A673 (cell line): ENCODE data around the gene MGAT5. TPM values are rescaled to one million over a fixed set of nuclear protein-coding genes. Genes with fewer than 3 reads are reported as not detected.
A peak's percentile ranks its signal among the peaks of the same experiment; 100 is the strongest.

Experiments
- Bru-seq: library from RNA; stranded (reverse); fragments of 400-500 nt; gene quantifications from one replicate; lab custom pipeline; 2021; lab: Mats Ljungman, UMichigan
- BruChase-seq, 2 experiments: library from RNA; stranded (reverse); fragments of 400-500 nt; gene quantifications; one replicate each; lab custom pipeline; 2021; lab: Mats Ljungman, UMichigan
- BruUV-seq: library from RNA; stranded (reverse); fragments of 400-500 nt; replicated peaks from 2 replicates; lab custom pipeline; 2021; lab: Mats Ljungman, UMichigan
- CTCF ChIA-PET: fragments of 300-600 bp; sonication (Branson Sonifier 250); formaldehyde crosslinking; loops from one replicate; lab custom pipeline; 2022; ENCODE audit warnings: antibody characterized with exemption; lab: Charles Lee
- POLR2A ChIA-PET: fragments of 300-600 bp; sonication (Branson Sonifier 250); formaldehyde crosslinking; loops from one replicate; lab custom pipeline; 2022; ENCODE audit warnings: antibody characterized with exemption; ENCODE audit not compliant: low non-redundant PET; lab: Charles Lee
- DNase-seq: peaks from one replicate; pipeline ENCODE4 v3.0.0-alpha.2; 2015; ENCODE audit warnings: low spot score
- H3K27ac ChIP-seq: fragments of 200-600 bp; sonication (generic); 2 replicates; pipeline ENCODE4 v1.5.1; 2016; ENCODE audit warnings: mixed run types, low read depth, mild to moderate bottlenecking, mixed read lengths, antibody characterized with exemption, low read length; ENCODE audit not compliant: poor library complexity, severe bottlenecking
- H3K27me3 ChIP-seq: fragments of 200-600 bp; sonication (generic); replicated peaks from 2 replicates; pipeline ENCODE4 v1.6.1; 2017; ENCODE audit warnings: mixed run types, low read depth, mild to moderate bottlenecking, mixed read lengths, antibody characterized with exemption, low read length; ENCODE audit not compliant: insufficient read depth, poor library complexity
- H3K36me3 ChIP-seq: fragments of 200-600 bp; sonication (generic); 2 replicates; pipeline ENCODE4 v1.6.1; 2016; ENCODE audit warnings: mixed run types, mild to moderate bottlenecking, mixed read lengths, antibody characterized with exemption, low read length; ENCODE audit not compliant: insufficient read depth, poor library complexity, severe bottlenecking
- H3K4me1 ChIP-seq: fragments of 200-600 bp; sonication (generic); 2 replicates; pipeline ENCODE4 v1.6.1; 2017; ENCODE audit warnings: mixed run types, mild to moderate bottlenecking, mixed read lengths, antibody characterized with exemption, low read length; ENCODE audit not compliant: insufficient read depth, poor library complexity, severe bottlenecking
- H3K4me3 ChIP-seq: fragments of 200-600 bp; sonication (generic); 2 replicates; pipeline ENCODE4 v1.5.1; 2016; ENCODE audit warnings: low read depth, mixed run types, mild to moderate bottlenecking, mixed read lengths, low read length; ENCODE audit not compliant: poor library complexity, severe bottlenecking
- H3K9me3 ChIP-seq: fragments of 200-600 bp; sonication (generic); 2 replicates; pipeline ENCODE4 v1.6.1; 2016; ENCODE audit warnings: mixed run types, low read depth, mild to moderate bottlenecking, mixed read lengths, antibody characterized with exemption, low read length; ENCODE audit not compliant: poor library complexity, severe bottlenecking
- CTCF ChIP-seq: fragments of 300-800, 200-600 bp; sonication (generic); conservative IDR thresholded peaks from 2 replicates; pipeline ENCODE4 v1.5.1; 2017; ENCODE audit warnings: low read depth, mild to moderate bottlenecking, antibody characterized with exemption, low read length, moderate library complexity, mixed read lengths
- EZH2 ChIP-seq: fragments of 200-600 bp; sonication (generic); IDR thresholded peaks from 2 replicates; pipeline ENCODE4 v1.6.1; 2017; ENCODE audit warnings: borderline replicate concordance, low read depth, mild to moderate bottlenecking, mixed read lengths, antibody characterized with exemption, low read length; ENCODE audit not compliant: poor library complexity, severe bottlenecking
- intact Hi-C: fragments of 100-400 bp; cut with micrococcal nuclease; formaldehyde crosslinking; loops from one replicate; pipeline ENCODE4 v1.10.0; 2022; ENCODE audit not compliant: unreplicated experiment
- long read RNA-seq: library from polyadenylated mRNA; stranded (forward); transcript quantifications from one replicate; pipeline ENCODE4 v2.0.0, GENCODE V29; 2022
- total RNA-seq: library from RNA; stranded (reverse); gene quantifications from 2 replicates; pipeline ENCODE4 v1.2.3, GENCODE V29; 2021

Gene MGAT5
- total RNA-seq (11.0 and 14.0 TPM in 2 replicates), Bru-seq, nascent RNA (percentile 51 among the genes with signal in this experiment), BruChase-seq, experiment 1, labeled RNA remaining after a 2-hour chase (percentile 52 among the genes with signal in this experiment), BruChase-seq, experiment 2, labeled RNA remaining after a 6-hour chase (percentile 50 among the genes with signal in this experiment)
- long read RNA-seq, partial matches to known transcripts = 0 of 9 reads
- long read RNA-seq, other reads (novel, unspliced or antisense) = 9 of 9 reads

- H3K27ac ChIP-seq = no peak within 1 kb of the TSS
- no peaks in the 10 kb centered on the region for H3K27me3 ChIP-seq
- CTCF ChIA-PET = no interaction called here
- intact Hi-C loops = no loop called here
- H3K9me3 ChIP-seq = no peaks in the 10 kb centered on the region
- DNase-seq = no peak
- no TSS peak for BruUV-seq
- H3K36me3 ChIP-seq = no peaks in the 10 kb centered on the region
- no peaks in the 10 kb centered on the region for H3K4me1 ChIP-seq
- POLR2A ChIA-PET = no interaction called here
- H3K4me3 ChIP-seq = no peak within 1 kb of the TSS
- TF ChIP-seq CTCF (no peak), EZH2 (no peak)
Measured at GRCh38 chr2:134253804-134254203, at the start of gene MGAT5. TSS of gene MGAT5 (plus strand) at chr2:134254072. CDS start at chr2:134254404, 332 bp downstream.

GRCh38 chr2:134205087-134205486 is 48.8 kb upstream of the MGAT5 start:
- POLR2A ChIA-PET = no interaction called here
- CTCF ChIA-PET = no interaction called here
- intact Hi-C loops = loop anchor here (5.0 kb wide), 2 partner anchors 88 to 318 kb away; no protein-coding TSS in a partner anchor
- H3K4me3 ChIP-seq = no peak overlapping the region
- TF ChIP-seq CTCF (no peak), EZH2 (no peak)
- no peaks in the 10 kb centered on the region for H3K4me1 ChIP-seq
- no peaks in the 10 kb centered on the region for H3K9me3 ChIP-seq
- H3K27ac ChIP-seq = no peak overlapping the region
- H3K36me3 ChIP-seq = no peaks in the 10 kb centered on the region
- no peak for DNase-seq
- no peaks in the 10 kb centered on the region for H3K27me3 ChIP-seq
- no TSS peak for BruUV-seq

- intact Hi-C loops = loop anchor here (5.0 kb wide), 2 partner anchors 89 to 319 kb away; no protein-coding TSS in a partner anchor
- BruUV-seq = no TSS peak
- no peaks in the 10 kb centered on the region for H3K27me3 ChIP-seq
- H3K4me1 ChIP-seq = no peaks in the 10 kb centered on the region
- no peaks in the 10 kb centered on the region for H3K36me3 ChIP-seq
- DNase-seq = peak; percentile 10
- ChIA-PET CTCF (no interaction called here), POLR2A (no interaction called here)
- TF ChIP-seq CTCF (no peak), EZH2 (no peak)
- no peak overlapping the region for H3K4me3 ChIP-seq
- H3K27ac ChIP-seq = no peak overlapping the region
- H3K9me3 ChIP-seq = no peaks in the 10 kb centered on the region
Measured at GRCh38 chr2:134206031-134206430, 47.8 kb upstream of the MGAT5 start.
